ENCODE results near the gene EEF1AKMT3. TPM values are rescaled to one million over a fixed set of nuclear protein-coding genes. Genes with fewer than 3 reads are reported as not detected.
"Not testable (repeated sequence)": the region's sequence is repeated elsewhere in the genome, so short reads cannot be mapped to it uniquely, and the experiment has no call there.

EEF1AKMT3 gene
- polyA plus RNA-seq, 4 donors = 9.1 to 13.5 (median 12.4) TPM

GRCh38 chr12:57813111-57813970 lies 40.9 kb downstream of the EEF1AKMT3 start:
- DNase-seq (ENCODE audit: low read depth in 4 of 4, low spot score in 2 of 4) = no peak

GRCh38 chr12:57813971-57814772 lies 41.8 kb downstream of the EEF1AKMT3 start:
- no peak for DNase-seq (ENCODE audit: low read depth in 4 of 4, low spot score in 2 of 4)

GRCh38 chr12:57815177-57816000 lies 43.0 kb downstream of the EEF1AKMT3 start:
- DNase-seq (ENCODE audit: low read depth in 4 of 4, low spot score in 2 of 4) = no peak

GRCh38 chr12:57816001-57816854 lies 43.8 kb downstream of the EEF1AKMT3 start:
- DNase-seq (ENCODE audit: low read depth in 4 of 4, low spot score in 2 of 4) = no peak

- no peak for DNase-seq (ENCODE audit: low read depth in 4 of 4, low spot score in 2 of 4)
Observed at GRCh38 chr12:57816855-57817151, 44.4 kb downstream of the EEF1AKMT3 start.

- DNase-seq (ENCODE audit: low read depth in 4 of 4, low spot score in 2 of 4) = no peak
Observed at GRCh38 chr12:57817261-57817989, 45.0 kb downstream of the EEF1AKMT3 start.

GRCh38 chr12:57817990-57818331 lies 45.5 kb downstream of the EEF1AKMT3 start:
- not testable (repeated sequence) for DNase-seq (ENCODE audit: low read depth in 4 of 4, low spot score in 2 of 4)

- DNase-seq (ENCODE audit: low read depth in 4 of 4, low spot score in 2 of 4) = not testable (repeated sequence)
Observed at GRCh38 chr12:57820119-57820518, 47.7 kb downstream of the EEF1AKMT3 start.

- not testable (repeated sequence) for DNase-seq (ENCODE audit: low read depth in 4 of 4, low spot score in 2 of 4)
Observed at GRCh38 chr12:57821015-57821414, 48.6 kb downstream of the EEF1AKMT3 start.

GRCh38 chr12:57821474-57822214 lies 49.2 kb downstream of the EEF1AKMT3 start:
- no peak for DNase-seq (ENCODE audit: low read depth in 4 of 4, low spot score in 2 of 4)

- no peak for DNase-seq (ENCODE audit: low read depth in 4 of 4, low spot score in 2 of 4)
Observed at GRCh38 chr12:57822392-57823130, 50.1 kb downstream of the EEF1AKMT3 start.

- DNase-seq (ENCODE audit: low read depth in 4 of 4, low spot score in 2 of 4) = no peak
Observed at GRCh38 chr12:57823131-57823907, 50.9 kb downstream of the EEF1AKMT3 start.

GRCh38 chr12:57823908-57824640 lies 51.7 kb downstream of the EEF1AKMT3 start:
- no peak for DNase-seq (ENCODE audit: low read depth in 4 of 4, low spot score in 2 of 4)

- DNase-seq (ENCODE audit: low read depth in 4 of 4, low spot score in 2 of 4) = no peak
Observed at GRCh38 chr12:57825451-57825850, 53.0 kb downstream of the EEF1AKMT3 start.

GRCh38 chr12:57826400-57826799 lies 54.0 kb downstream of the EEF1AKMT3 start:
- DNase-seq (ENCODE audit: low read depth in 4 of 4, low spot score in 2 of 4) = no peak

GRCh38 chr12:57826966-57827365 lies 54.6 kb downstream of the EEF1AKMT3 start:
- DNase-seq (ENCODE audit: low read depth in 4 of 4, low spot score in 2 of 4) = no peak
